ENCODE results near the gene SLC25A19.
"Not testable (repeated sequence)": the region's sequence is repeated elsewhere in the genome, so short reads cannot be mapped to it uniquely, and the experiment has no call there.

SLC25A19 gene

DNA sequence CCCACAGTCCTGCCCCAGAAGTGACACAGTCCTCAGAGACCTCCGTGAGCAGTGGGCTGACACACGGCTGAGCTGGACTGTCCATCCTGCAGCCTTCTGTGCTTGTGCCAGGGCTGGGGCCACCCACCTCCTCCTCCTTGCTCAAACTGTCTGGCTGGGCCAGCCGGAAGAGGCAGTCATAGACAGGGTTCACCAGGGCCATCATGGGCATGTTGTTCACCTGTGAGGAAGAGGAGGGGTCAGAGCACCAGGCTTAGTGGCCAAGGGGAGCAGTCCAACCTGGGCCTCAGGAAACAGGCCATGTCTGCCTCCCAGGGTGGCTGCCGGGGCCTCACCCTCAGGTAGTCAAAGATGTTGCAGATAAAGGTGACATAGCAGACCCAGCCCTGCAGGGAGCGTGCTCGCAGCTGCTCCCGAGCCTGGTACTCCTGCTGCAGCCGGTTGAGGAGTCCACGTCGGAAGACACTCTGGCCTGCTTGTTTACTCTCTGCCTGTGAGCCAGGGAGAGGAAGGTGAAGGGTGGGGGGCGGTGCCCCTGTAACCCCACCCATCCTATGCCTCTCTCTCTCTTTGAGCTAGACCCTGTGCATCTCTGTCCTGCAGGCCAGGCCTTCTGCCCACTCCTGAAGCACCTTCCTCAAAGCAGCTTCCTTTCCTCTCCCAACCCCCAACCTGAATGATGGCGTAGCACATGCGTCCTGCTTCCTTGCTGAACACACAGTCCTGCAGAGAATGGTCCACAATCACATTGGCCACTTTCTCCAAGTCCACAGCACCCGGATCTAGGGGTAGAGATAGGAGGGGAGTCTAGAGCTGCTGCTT, 21.6 kb downstream of the SLC25A19 start:
- DNase-seq (ENCODE audit: low read depth in 2 of 2) = no peak

DNA sequence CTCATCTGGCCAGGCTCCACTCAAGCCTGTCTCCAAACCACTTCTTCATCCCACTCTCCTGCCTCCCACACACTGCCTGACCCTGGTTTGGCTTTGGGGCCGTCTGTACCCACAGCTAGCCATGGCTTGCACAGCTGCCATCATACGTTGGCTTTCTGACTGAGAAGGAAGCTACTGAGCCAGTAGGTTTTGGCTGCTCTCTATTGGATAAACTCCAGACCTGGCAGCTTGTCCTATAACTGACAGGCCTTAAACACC, 22.2 kb downstream of the SLC25A19 start:
- no peak for DNase-seq (ENCODE audit: low read depth in 2 of 2)

DNA sequence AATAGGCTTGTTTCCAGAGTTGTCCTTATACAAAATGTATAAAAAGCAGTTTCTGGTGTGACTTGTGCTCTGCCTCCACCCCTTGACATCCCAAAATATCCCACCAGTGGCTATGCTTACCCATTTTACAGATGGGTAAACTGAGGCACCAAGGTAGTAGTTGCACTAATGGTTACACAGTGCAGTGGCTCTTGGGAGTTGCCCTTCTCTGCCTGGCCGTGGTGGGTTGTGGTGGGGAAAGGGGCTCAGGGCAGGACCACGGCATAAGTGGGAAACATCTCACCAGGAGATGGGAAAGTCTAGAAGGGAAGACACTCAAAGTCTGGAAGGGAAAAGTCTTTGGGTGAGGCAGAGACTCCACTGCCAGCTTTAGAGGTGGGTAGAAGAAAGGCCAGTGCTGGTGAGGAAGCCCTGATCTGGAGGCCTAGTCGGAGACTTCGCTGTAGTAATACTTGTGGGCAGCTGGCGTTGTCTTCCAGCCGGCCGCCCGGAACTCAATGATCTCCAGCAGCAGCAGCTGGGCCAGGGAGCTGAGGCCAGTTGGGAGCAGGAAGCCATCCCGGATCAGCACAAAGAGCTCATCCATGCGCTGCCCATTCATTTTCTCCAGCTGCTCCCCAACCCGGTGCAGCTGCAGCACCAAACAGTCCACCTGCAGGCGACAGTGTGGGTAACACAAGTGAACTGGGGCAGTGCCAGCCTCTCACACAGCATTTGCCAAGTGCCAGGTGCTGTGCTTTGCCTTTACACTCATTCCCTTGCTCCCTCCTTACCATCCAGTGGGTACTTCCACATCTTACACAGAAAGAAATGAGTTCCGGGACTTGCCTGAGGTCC, 22.7 kb downstream of the SLC25A19 start:
- DNase-seq (ENCODE audit: low read depth in 2 of 2) = no peak

DNA sequence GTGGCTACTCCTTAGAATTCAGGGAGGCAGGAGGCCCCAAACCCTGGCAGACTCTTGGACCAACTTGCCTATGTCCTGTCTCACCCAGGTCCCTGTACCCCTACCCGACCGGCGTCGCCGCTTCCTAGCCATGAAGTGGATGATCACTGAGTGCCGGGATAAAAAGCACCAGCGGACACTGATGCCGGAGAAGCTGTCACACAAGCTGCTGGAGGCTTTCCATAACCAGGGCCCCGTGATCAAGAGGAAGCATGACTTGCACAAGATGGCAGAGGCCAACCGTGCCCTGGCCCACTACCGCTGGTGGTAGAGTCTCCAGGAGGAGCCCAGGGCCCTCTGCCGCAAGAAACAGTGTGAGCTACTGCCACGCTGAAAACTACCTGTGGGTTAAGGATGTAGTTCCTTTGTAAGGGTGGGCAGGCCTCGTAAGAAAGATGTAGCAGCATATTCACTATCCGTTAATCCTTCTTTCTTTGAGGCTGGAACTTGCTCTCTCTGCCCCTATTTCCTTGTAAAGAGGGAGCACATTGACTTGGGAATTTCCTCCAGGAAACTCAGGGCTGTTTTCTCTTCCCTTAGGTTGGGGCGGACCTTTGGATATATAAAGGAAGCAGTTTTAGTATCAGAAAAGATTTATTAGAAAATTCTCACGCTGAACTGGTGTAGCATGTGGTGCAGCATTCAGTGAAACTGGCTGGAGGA, 23.5 kb downstream of the SLC25A19 start:
- DNase-seq (ENCODE audit: low read depth in 2 of 2) = no peak

DNA sequence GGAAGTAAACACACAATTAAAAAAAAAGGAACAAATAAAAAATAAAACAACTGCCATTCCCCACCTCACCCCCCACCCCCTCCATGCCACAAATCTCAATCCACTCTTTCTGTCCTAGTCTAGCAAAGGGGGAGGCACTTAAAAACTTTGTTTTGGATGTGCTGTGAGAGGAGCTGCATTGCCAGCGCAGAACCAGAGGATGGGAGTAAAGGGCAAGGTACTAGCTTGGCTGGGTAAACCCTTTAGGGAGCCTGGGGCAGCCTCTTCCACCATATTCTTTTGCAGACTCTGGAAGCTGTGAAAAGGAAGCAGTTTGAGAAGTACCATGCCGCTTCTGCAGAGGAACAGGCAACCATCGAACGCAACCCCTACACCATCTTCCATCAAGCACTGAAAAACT, 26.2 kb downstream of the SLC25A19 start:
- no peak for DNase-seq (ENCODE audit: low read depth in 2 of 2)

DNA sequence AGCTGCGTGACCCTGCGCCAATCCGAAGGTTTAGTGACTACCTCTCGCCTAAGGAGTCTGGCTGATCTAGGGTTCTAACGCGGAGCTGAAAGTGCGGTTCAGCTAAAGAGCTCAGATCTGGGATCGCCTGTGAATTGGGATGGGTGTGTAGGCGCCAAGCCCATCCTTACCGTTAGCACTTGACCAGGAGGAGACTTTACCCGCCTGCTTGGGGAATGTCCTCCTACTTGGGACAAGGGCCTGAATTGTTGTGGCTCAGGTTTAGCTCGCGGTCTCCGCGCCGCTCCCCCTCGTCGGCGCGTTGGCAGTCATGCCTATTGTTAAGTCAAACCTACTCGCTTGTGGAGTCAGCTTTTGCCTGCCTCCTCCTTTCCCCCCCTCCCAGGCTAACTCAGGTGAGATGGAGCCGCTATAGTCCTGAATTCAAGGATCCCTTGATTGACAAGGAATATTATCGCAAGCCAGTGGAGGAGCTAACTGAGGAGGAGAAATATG, 27.1 kb downstream of the SLC25A19 start:
- DNase-seq (ENCODE audit: low read depth in 2 of 2) = no peak

DNA sequence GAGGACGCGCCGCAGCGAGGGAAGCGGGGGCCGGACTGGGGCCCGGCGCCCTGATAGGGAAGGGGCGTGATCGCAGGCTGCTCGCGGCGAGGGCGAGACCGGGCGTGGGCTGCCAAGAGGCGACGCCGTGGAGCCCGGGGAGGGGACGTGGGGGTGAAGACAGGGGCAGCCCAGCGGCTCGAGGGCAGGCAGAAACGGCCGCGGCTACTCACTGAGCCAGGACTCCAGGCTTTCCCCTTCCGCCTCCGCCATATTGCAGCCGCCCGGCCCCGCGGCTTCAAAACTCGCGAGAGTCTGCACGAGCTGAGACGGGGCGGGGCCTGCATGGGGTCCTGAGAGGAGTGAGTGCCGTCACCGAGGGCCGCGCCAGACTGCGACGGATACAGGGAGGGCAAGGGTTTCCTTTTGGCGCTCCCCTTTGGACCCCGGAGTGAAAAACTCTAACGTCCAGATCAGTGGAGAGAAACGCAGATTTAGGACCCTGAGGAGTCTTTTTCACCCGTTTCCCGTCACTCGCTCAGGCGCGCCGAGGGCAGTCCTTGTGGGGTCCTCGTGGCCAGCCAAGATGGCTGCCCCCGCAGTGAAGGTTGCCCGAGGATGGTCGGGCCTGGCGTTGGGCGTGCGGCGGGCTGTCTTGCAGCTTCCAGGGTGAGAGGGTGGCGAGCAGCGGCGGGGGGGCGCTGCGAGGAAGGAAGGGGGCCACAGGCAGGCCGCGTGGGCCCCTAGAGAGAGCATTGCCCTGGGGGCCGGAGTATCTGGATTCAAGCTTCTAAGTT, 27.7 kb downstream of the SLC25A19 start, which contains the start of the genes GGA3 and MRPS7:
Gene GGA3, minus strand, starts transcription at position 271 of the 776 bp plus-strand sequence. Its CDS starts 19 bp downstream, at position 252.
Gene MRPS7, plus strand, starts transcription at position 544 of the 776 bp plus-strand sequence. Its CDS starts 22 bp downstream, at position 566.
- DNase-seq (ENCODE audit: low read depth in 2 of 2) = peak; percentile 94

DNA sequence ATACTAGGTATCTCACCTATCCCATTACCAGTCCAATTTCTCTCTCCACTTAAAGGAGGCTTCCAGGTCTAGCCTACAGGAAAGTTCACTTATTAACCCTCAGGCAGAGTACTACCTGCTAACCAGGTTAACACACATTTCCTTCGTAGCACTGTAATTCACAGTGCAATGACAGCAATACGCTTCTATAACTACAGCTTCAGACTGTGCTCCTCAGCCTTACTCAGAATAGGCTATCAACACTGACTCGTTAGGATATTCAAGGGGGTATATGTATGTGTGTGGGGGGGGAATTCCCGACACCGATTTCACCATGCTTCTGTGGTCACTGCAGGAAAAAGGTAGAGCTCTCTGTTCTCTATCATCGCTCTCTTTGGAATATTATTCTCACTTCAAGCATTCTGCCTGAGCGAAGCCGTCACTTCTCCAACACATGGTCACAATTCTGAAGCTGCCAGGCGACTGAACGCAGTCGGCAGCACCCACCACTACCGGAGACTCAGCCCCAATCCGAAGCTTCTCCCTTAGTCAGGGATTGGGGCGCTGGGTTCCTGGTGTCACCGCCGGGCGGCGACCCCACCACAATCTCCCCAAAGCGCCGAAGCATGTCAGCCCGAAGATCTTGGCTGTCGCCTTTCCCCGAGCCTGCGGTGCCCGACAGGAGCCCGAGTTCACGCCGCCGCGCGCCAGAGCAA, 28.4 kb downstream of the SLC25A19 start:
- DNase-seq (ENCODE audit: low read depth in 2 of 2) = peak in 1 of 2 donors; percentile 37

DNA sequence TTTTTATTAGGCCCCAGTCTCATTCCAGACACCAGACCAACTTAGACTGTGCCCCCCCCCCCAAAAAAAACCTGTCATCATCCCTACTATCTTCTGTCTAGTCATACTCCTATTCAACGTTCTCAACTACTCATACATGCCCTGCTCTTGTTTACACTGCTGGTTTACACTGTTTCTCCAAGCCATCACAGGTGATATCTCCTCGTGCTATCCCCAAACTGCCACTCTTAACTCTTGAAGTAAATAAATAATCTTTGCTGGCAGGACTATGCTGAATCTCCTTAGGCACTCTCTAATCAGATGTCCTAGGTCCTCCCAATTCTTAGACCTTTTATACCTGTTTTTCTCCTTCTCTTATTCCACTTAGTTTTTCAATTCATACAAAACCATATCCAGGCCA, 32.0 kb downstream of the SLC25A19 start:
- DNase-seq (ENCODE audit: low read depth in 2 of 2) = not testable (repeated sequence)

DNA sequence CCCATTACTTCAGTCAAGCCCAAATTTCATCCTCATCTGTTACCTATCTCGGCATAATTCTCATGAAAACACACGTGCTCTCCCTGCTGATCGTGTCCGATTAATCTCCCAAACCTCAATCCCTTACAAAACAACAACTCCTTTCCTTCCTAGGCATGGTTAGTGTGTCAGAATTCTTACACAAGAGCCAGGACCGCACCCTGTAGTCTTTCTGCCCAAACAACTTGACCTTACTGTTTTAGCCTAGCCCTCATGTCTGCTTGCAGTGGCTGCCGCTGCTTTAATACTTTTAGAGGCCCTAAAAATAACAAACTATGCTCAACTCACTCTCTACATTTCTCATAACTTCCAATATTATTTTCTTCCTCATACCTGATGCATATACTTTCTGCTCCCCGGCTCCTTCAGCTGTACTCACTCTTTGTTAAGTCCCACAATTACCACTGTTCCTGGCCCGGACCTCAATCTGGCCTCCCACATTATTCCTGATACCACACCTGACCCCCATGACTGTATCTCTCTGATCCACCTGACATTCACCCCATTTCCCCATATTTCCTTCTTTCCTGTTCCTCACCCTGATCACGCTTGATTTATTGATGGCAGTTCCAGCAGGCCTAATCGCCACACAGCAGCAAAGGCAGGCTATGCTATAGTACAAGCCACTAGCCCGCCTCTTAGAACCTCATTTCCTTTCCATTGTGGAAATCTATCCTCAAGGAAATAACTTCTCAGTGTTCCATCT, 33.1 kb downstream of the SLC25A19 start:
- not testable (repeated sequence) for DNase-seq (ENCODE audit: low read depth in 2 of 2)

DNA sequence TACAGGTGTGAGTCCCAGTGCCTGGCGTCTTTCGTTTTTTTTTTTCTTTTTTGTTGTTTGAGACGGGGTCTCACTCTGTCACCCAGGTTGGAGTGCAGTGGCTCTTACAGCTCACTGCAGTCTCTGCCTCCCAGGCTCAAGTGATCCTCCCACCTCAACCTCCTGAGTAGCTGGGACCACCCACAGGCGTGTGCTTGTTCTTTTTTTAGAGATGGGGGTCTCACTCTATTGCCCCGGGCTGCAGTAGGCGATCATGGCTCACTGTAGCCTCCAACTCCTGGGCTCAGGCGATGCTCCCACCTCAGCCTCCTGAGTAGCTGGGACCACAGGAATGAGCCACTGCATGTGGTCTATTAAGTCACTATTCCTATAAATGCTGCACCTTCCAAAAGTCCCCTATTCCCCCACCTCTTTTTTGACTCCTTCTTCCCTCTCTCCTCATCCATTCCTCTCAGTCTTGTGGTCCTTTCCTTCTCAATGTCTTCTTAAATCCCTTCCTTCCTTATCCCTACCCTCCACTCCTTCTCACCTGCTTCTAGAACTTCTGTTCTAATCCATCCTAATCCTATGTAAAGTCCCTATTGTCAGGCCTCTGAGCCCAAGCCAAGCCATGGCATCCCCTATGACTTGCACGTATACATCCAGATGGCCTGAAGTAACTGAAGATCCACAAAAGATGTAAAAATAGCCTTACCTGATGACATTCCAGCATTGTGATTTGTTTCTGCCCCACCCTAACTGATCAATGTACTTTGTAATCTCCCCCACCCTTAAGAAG, 37.0 kb downstream of the SLC25A19 start:
- no peak for DNase-seq (ENCODE audit: low read depth in 2 of 2)

DNA sequence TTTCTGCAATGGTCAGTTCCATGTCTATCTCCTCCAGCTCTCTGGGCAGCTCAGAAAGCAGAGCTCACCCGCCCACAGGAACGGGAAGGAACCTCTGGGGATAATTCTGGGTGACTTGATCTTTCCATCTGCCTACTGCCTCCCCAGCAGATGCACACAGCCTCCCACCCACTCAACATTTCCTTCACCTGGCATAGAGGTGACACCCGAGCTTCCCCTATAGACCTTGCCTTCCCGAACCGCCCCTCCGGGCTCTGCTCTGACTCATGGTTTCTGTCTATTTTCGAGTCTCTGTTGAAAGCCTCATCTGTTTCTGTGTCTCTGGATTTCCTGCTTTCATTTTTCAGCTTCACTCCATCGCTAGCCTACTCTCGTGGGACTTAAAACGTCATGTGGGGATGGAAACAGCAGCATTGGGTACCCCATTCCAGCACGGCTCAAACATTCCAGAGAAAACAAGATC, 39.2 kb downstream of the SLC25A19 start:
- peak; percentile 68 to 79 for DNase-seq (ENCODE audit: low read depth in 2 of 2)

DNA sequence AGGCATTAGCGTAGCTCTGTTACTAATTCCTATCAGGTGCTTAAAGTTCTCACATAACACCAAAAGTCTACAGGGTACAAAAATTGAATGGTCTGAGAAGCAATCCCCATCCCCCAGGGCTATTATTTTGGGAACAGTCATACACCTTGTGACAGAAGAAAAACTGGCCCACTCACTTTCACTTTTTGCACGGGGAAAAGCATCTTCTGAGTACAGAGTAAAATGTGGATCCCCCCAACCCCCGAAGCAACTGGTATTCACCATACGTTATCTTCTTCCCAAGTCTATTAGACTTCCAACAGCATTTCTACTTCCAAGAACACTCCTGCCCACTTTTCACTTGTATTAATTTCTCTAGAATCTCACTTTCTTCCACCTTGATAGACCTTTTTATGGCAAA, 39.7 kb downstream of the SLC25A19 start:
- DNase-seq (ENCODE audit: low read depth in 2 of 2) = no peak

DNA sequence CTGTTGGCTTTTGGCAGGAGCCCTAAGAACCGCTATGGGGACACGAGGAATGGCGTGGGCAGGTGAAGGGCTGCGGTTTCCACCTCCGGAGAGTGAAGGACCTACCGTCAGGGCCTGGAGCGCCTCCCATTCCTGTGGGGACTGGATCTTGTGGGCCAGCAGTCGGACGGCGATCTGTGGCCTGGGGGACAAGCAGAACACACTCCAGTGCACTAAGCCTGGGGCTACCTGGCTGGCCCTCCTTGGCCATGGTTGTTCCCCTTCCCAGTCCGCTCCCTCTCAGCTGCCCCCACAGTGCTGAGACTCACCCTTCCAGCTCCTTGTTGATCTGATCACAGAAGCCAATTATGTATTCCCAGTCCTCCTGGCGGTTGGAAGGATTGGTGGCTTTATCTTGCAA, 42.8 kb downstream of the SLC25A19 start:
- no peak for DNase-seq (ENCODE audit: low read depth in 2 of 2)

DNA sequence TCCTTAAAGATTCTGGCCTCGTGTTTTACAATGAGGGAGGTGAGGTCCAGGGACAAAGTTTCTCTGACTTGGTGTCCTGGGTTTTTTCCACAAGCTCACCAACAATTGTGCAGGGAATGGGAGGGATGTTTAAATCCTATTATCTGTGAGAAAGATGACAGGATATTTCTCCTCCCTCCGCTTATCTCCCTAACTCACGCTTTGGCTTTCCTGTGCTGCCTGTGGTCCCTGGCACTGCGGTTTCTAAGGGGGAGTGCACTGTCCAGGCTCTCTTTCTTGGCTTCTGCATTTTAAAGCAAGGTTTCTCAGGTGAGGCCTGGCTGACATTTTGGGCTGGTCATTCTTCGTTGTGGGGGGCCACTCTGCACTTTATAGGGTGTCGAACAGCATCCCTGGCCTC, 44.2 kb downstream of the SLC25A19 start:
- no peak for DNase-seq (ENCODE audit: low read depth in 2 of 2)

DNA sequence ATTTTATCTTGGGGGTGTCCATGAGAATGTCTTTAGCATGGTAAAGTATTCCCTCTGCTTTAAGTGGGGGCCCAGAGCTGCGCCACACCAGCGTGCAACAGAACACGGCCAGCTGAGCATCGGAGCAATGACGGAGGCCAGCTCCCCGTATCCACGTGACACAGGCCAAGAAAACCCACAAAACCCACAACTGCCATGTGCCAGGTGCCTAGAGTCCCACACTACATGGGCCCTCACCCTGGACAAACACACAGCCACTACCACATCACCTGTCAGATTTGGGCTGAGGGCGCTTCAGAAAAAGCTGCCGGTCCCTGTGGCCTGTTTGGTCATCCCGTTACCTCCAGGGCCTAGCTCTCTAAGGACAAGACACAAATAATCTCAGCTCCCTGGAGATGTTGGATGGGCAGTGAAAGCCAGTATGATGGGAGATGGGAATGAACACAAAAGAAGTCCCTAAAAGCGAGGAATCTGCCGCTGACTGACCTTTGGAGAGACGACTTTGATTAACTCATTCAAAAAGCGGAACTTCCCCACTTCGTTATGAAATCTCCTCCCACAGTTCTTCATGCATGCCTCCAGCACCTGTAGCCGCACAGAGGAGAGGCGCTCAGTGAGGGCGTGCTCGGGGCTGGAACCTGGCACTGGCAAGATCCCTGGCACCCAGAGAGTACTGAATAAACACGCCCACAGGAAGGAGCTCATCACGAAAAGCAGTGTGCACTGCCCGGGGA, 44.9 kb downstream of the SLC25A19 start:
- DNase-seq (ENCODE audit: low read depth in 2 of 2) = no peak

DNA sequence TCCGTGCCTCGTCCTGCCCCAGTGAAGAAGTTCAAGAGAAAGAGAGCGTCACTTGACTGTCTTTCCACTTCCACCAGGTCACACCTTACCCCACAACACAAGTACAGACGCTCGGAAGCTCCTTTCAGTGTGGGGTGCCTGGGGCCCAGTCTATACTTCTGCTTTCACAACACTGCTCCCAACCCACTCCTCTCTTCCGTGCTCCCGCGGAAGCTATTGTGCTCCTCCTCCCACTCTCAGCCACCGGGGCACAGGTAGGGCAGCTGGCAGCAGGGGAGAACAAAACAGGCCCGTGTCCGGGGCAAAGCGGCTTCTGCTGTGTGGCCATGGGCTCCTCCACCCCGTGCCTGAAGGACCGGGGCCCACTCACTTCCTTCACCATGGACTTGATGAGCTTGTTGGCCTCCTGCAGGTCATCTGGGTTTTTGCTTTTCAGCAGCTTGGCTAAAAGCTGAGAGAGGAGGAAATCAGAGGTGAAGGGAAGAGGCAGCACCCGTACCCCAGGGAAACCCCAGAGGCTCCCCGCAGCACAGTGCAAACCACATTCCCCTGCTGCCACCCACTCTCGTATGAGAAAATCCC, 46.7 kb downstream of the SLC25A19 start:
- peak in 1 of 2 donors; percentile 18 for DNase-seq (ENCODE audit: low read depth in 2 of 2)

DNA sequence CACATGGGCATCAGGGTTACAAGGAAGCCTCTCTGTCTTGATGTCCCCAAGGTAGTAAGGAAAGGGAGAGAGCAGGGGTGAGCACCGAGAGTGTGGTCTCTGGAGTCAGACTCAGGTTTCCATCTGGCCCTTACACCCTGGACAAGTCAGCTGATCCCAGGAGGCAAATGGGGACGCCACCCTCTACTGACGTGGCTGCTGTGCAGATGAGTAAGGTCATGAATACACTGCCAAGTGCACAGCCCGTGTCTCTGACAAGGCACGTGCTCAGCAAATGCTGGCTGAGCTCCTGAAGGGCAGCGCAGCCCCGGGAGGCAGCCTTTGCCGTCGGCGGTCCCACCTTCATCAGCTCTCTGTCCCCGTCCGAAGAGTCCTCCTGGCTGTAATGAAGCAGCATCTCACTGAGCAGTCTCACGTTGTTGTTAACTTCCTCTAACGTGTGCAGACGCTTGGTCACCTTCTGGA, 47.2 kb downstream of the SLC25A19 start:
- DNase-seq (ENCODE audit: low read depth in 2 of 2) = no peak
